Measurements from ENCODE around the gene ALDH1B1. TPM values are rescaled to one million over a fixed set of nuclear protein-coding genes. Genes with fewer than 3 reads are reported as not detected.

The ALDH1B1 gene
- total RNA-seq, 1 experiment from 2014 or later, result 13.3 TPM

DNA sequence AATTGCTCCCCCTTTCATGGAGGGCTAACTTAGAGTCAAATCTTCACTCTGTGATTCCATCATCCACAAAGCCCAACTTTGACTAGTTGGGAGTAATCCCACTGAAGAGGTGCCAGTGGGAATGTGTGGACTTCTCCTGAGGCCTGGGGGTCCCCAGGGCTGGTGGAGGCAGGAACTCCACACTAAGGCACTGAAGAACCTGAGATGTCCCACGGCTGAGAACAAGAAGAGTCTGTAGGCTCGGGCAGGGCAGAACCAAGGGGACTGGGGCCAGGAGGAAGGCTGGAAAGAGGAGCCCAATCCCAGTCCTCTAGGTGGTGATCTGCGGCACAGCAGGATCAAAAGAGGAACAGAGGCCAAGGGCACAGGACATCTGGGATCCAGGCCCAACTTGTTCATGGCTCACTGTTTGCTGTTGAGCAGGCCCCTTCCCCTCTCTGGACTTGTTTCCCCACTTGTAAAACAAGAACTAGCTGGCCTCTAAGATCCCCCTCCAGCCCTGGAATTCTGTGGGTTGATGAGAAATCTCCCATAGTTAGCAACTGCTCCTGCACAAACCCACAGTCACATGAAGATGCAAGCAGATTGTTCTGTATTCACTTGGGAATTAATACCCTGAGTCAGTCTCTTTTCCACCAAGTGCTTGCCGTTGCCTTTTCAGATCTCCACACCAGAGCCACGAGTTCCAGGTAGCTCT lies 32.7 kb upstream of the ALDH1B1 start:
- no peak overlapping the region for H3K27ac Mint-ChIP-seq (ENCODE audit: unreplicated experiment)
- no peaks in the 10 kb centered on the region for H3K9me3 Mint-ChIP-seq (ENCODE audit: low read depth, unreplicated experiment)
- no peak for DNase-seq
- TF ChIP-seq, protein P1, sequence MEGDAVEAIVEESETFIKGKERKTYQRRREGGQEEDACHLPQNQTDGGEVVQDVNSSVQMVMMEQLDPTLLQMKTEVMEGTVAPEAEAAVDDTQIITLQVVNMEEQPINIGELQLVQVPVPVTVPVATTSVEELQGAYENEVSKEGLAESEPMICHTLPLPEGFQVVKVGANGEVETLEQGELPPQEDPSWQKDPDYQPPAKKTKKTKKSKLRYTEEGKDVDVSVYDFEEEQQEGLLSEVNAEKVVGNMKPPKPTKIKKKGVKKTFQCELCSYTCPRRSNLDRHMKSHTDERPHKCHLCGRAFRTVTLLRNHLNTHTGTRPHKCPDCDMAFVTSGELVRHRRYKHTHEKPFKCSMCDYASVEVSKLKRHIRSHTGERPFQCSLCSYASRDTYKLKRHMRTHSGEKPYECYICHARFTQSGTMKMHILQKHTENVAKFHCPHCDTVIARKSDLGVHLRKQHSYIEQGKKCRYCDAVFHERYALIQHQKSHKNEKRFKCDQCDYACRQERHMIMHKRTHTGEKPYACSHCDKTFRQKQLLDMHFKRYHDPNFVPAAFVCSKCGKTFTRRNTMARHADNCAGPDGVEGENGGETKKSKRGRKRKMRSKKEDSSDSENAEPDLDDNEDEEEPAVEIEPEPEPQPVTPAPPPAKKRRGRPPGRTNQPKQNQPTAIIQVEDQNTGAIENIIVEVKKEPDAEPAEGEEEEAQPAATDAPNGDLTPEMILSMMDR (IDR thresholded peaks at IDR 0.05; ENCODE audit: unreplicated experiment), result no peak
- intact Hi-C loops (cut with micrococcal nuclease; ENCODE audit: unreplicated experiment), result no loop called here
- H3K27me3 Mint-ChIP-seq (ENCODE audit: unreplicated experiment), result no peaks in the 10 kb centered on the region
- BruUV-seq (replicated peaks), result no TSS peak
- CTCF ChIA-PET, result interaction anchor here (0.7 kb wide), 2 partner anchors 277 to 591 kb away, joined by 3 to 4 read pairs; no protein-coding TSS in a partner anchor
- H3K36me3 Mint-ChIP-seq (ENCODE audit: insufficient read depth, unreplicated experiment), result no peaks in the 10 kb centered on the region
- H3K4me3 Mint-ChIP-seq (ENCODE audit: low read depth, unreplicated experiment), result no peak overlapping the region
- peaks cover 8% of the 10 kb centered on the region for H3K4me1 Mint-ChIP-seq (ENCODE audit: low read depth, unreplicated experiment)

DNA sequence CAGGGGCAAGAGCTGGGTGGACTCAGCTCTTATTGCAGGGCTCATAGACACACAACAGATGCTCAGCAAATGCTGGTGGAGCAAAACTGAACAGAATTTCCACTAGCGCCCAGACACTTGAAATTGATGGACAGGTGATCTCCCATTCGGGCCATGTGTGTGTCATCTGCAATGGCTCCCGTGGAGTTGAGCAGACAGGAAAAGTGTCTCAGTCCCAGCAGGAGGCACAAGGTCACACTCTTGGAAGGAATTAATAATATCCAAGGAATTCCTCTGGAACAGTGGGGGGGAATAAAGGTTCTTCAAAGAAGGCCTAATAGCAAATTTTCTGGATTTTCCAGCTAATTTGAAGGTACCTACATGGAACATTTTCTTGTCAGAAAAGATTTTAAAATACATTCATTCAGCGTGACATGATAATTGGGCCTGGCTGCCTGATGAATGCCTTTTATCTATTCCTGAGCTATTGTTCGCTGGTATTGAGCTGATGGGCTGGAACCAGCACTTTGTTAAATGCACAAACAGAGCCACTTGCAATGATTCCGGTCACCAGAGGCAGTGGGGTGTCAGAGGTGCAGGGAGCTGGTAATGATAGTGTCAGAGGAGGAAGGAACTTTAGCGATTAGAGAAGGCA lies 31.5 kb upstream of the ALDH1B1 start:
- Mint-ChIP-seq H3K9me3 (ENCODE audit: low read depth, unreplicated experiment) (no peaks in the 10 kb centered on the region), H3K4me3 (ENCODE audit: low read depth, unreplicated experiment) (no peak overlapping the region), H3K4me1 (ENCODE audit: low read depth, unreplicated experiment) (peaks cover 8% of the 10 kb centered on the region), H3K27me3 (ENCODE audit: unreplicated experiment) (no peaks in the 10 kb centered on the region), H3K27ac (ENCODE audit: unreplicated experiment) (no peak overlapping the region), H3K36me3 (ENCODE audit: insufficient read depth, unreplicated experiment) (no peaks in the 10 kb centered on the region)
- TF ChIP-seq, protein P1 (IDR thresholded peaks at IDR 0.05; ENCODE audit: unreplicated experiment), result no peak
- no peak for DNase-seq
- intact Hi-C loops (cut with micrococcal nuclease; ENCODE audit: unreplicated experiment), result no loop called here
- BruUV-seq (replicated peaks), result no TSS peak
- CTCF ChIA-PET, result no interaction called here

DNA sequence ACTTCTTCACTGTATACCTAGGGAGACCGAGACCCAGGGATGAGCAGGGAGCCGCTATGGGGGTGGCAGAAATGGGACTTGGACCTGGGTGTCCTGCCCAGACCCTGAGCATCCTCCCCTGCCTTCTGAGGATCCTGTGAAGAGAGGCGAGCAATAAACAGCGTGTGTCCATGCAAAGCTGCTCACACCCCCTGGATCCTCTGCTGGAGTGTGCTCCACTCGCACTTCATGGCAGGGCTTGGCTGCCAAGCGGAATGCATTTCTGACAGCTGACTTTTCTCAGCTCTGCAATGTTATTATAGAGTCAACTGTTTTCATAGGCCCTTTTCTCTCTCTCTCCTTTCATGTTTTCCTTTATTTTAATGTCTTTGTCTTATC lies 31.0 kb upstream of the ALDH1B1 start:
- intact Hi-C loops (cut with micrococcal nuclease; ENCODE audit: unreplicated experiment), result no loop called here
- no peak for DNase-seq
- no TSS peak for BruUV-seq (replicated peaks)
- H3K4me3 Mint-ChIP-seq (ENCODE audit: low read depth, unreplicated experiment), result no peak overlapping the region
- no peak overlapping the region for H3K27ac Mint-ChIP-seq (ENCODE audit: unreplicated experiment)
- TF ChIP-seq, protein P1 (IDR thresholded peaks at IDR 0.05; ENCODE audit: unreplicated experiment), result no peak
- CTCF ChIA-PET, result no interaction called here
- no peaks in the 10 kb centered on the region for H3K9me3 Mint-ChIP-seq (ENCODE audit: low read depth, unreplicated experiment)
- H3K27me3 Mint-ChIP-seq (ENCODE audit: unreplicated experiment), result no peaks in the 10 kb centered on the region
- no peaks in the 10 kb centered on the region for H3K36me3 Mint-ChIP-seq (ENCODE audit: insufficient read depth, unreplicated experiment)
- peaks cover 8% of the 10 kb centered on the region for H3K4me1 Mint-ChIP-seq (ENCODE audit: low read depth, unreplicated experiment)

DNA sequence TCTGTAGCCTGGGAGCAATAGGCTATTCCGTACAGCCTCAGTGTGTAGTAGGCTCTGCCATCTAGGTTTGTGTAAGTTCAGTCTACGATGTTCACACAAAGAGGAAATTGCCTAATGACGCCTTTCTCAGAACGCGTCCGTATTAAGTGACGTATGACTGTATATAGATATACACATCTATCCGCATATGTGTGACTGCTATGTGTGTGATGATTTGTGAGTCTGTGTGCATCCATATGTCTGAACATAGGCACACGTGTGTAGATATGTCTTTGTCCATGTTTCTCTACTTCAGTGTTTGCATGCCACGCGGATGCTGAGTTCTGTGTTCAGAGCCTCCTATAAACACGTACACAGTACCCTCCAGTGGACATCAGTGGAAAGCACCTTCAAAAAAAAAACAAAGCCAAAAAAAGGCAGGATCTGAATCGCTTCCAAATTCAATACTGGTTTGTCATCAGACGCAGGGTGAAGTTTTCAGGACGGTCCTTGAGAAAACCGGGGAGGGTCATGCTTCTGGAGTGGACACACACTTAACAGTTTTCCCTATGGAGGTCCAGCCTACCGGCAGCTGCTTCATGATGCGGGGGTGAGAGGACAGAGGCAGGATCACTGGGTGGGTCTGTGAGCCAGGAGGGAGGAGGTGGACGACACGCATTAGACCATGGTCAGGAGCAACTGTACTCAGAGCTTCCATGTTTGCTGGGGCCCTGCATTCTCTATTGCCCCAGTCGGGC lies 29.5 kb upstream of the ALDH1B1 start:
- Mint-ChIP-seq H3K27me3 (ENCODE audit: unreplicated experiment) (no peaks in the 10 kb centered on the region), H3K27ac (ENCODE audit: unreplicated experiment) (no peak overlapping the region), H3K9me3 (ENCODE audit: low read depth, unreplicated experiment) (no peaks in the 10 kb centered on the region), H3K4me3 (ENCODE audit: low read depth, unreplicated experiment) (no peak overlapping the region), H3K4me1 (ENCODE audit: low read depth, unreplicated experiment) (peaks cover 8% of the 10 kb centered on the region), H3K36me3 (ENCODE audit: insufficient read depth, unreplicated experiment) (no peaks in the 10 kb centered on the region)
- BruUV-seq (replicated peaks), result no TSS peak
- CTCF ChIA-PET, result no interaction called here
- DNase-seq, result peak; percentile 10
- intact Hi-C loops (cut with micrococcal nuclease; ENCODE audit: unreplicated experiment), result no loop called here
- TF ChIP-seq, protein P1 (IDR thresholded peaks at IDR 0.05; ENCODE audit: unreplicated experiment), result peak; percentile 19

All from Calu3 (cell line).